HG02610 (cell line): Measurements from ENCODE around the gene SLC6A20.

Experiments
- ATAC-seq: cut with Tn5 transposase; IDR thresholded peaks from one replicate; pipeline ENCODE4 v1.9.1; 2021; ENCODE audit warnings: mild to moderate bottlenecking, moderate library complexity; ENCODE audit not compliant: unreplicated experiment

Gene SLC6A20

GRCh38 chr3:45802146-45802545 is 5.8 kb upstream of the SLC6A20 start:
- ATAC-seq: no peak

GRCh38 chr3:45800611-45801010 is 4.3 kb upstream of the SLC6A20 start:
- ATAC-seq: no peak

- no peak for ATAC-seq
These were observed 3.2 kb upstream of the SLC6A20 start for GRCh38 chr3:45799586-45799985.

- ATAC-seq: no peak
These were observed 1.7 kb upstream of the SLC6A20 start for GRCh38 chr3:45798034-45798433.

GRCh38 chr3:45796902-45797637 is 734 bp upstream of the SLC6A20 start:
- ATAC-seq: no peak

- ATAC-seq: no peak
These were observed 841 bp downstream of the SLC6A20 start for GRCh38 chr3:45795509-45795881.

GRCh38 chr3:45794660-45795059 is 1.7 kb downstream of the SLC6A20 start:
- no peak for ATAC-seq

- no peak for ATAC-seq
These were observed 2.2 kb downstream of the SLC6A20 start for GRCh38 chr3:45794177-45794560.

GRCh38 chr3:45793482-45794176 is 2.7 kb downstream of the SLC6A20 start:
- ATAC-seq: no peak

GRCh38 chr3:45792516-45793172 is 3.7 kb downstream of the SLC6A20 start:
- no peak for ATAC-seq

GRCh38 chr3:45792036-45792435 is 4.3 kb downstream of the SLC6A20 start:
- ATAC-seq: no peak

GRCh38 chr3:45790596-45790995 is 5.7 kb downstream of the SLC6A20 start:
- no peak for ATAC-seq

GRCh38 chr3:45789235-45789812 is 7.0 kb downstream of the SLC6A20 start:
- no peak for ATAC-seq

GRCh38 chr3:45787551-45787950 is 8.8 kb downstream of the SLC6A20 start:
- ATAC-seq: no peak

GRCh38 chr3:45786801-45787495 is 9.4 kb downstream of the SLC6A20 start:
- no peak for ATAC-seq

- ATAC-seq: no peak
These were observed 10.7 kb downstream of the SLC6A20 start for GRCh38 chr3:45785605-45786150.

- no peak for ATAC-seq
These were observed 12.7 kb downstream of the SLC6A20 start for GRCh38 chr3:45783667-45784066.

GRCh38 chr3:45782381-45782780 is 14.0 kb downstream of the SLC6A20 start:
- ATAC-seq: no peak

- no peak for ATAC-seq
These were observed 14.5 kb downstream of the SLC6A20 start for GRCh38 chr3:45781841-45782240.

GRCh38 chr3:45781271-45781670 is 15.1 kb downstream of the SLC6A20 start:
- no peak for ATAC-seq
